DMS153 treated with DMSO at 0.1 percent for 48 hours (cell line): ENCODE measurements around the gene LRRC47.

Experiments used
- DNase-seq: peaks from one replicate; lab custom pipeline; 2025; ENCODE audit not compliant: unreplicated experiment; lab: John Stamatoyannopoulos, UW

LRRC47 gene

DNA sequence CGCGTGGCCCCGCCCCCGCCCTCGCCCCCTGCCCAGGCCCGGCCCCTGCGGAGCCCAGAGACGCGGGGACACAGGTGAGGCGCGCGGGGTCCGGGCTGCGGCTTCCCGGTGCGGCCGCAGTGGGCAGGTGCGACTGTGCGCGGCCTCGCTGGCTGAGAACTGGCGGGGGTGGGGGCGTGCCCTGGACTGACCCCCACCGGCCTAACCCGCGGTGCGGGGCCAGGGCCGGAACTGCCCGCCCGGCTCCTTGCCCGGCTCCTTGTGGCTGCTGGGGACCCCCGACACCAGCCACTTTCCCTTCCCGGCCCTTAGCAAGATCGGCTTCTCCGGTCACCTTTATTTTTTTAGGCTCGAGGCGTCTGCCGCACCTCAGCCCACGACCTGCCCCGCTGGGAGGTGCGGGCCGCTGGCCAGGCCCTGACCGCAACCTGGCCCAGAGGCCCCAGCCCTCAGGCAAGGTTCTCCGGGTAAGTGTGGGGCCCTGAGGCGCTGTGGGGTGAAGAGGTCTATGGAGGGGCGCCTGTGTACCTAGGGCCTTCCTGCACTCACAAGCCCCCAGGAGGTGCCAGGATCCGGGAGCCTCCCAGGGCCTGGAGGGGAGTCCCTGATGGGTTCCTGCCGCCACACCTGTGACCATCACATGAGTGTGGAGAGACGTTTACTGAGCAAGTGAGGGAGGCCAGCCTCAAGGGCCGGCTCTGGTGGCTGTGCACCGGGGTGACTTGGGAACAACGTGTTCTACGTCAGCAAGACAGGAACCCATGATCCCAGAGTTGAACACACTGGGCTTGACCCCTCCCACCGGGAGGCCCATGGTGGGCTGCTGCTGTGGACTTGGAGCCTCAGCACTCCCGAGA is 23.4 kb downstream of the LRRC47 start, which contains the start of gene SMIM1:
Gene SMIM1, plus strand, starts transcription at position 35 of the 857 bp plus-strand sequence. CDS start 2,625 bp downstream, outside the sequence.
- no peak for DNase-seq

GRCh38 chr1:3772027-3772714 is 24.1 kb downstream of the LRRC47 start:
- peak; percentile 26 for DNase-seq

- no peak for DNase-seq
These were observed 24.9 kb downstream of the LRRC47 start for GRCh38 chr1:3771108-3772026.

GRCh38 chr1:3770047-3770765 is 26.1 kb downstream of the LRRC47 start:
- DNase-seq = no peak

DNA sequence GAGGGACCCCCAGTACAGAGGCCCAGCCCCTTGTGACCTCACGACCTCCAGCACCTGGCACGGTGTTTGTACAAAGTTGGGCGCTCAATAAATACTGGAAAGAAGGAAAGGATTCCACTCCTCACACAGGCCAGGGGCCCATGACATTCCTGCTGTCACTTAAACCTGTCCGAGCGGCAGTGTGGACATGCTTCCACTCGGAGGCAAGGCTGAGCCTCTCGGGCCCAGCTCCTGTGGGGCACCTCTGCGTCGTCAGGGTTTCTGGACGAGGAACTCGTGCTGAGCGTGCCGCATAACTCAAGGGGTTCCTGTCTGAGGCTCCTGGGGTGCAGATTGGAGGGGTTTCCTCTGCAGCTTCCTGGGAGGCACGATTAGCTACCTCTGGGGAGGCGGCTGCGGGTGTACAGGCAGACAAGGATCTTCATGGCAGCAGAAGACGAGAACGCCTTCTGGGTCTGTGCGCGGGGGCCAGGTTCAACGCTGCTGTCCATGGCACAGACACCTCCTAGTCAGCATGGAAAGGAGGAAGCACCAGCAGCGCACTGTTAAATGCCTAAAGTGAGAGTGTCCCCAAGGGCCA is 27.4 kb downstream of the LRRC47 start:
- DNase-seq = no peak

GRCh38 chr1:3767328-3767925 is 28.9 kb downstream of the LRRC47 start:
- DNase-seq = no peak

- no peak for DNase-seq
These were observed 32.8 kb downstream of the LRRC47 start for GRCh38 chr1:3763351-3764125.

DNA sequence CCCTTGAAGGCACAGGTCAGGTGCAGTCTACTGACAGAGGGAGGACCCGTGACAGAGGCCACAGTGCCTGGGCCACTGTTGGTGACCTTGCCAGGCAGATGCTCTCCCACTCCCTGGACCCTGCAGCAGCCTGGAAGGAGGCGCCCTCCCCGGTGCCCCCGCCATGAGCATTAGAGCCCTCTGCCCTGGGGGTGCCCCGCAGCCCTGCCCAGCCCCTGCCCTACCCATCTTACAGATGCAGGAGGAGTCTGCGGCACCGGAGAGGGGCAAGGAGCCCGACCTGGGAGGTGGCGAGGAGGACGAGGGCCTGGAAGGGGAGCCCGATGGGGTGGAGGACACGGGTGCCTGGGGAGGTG is 33.4 kb downstream of the LRRC47 start:
- no peak for DNase-seq

DNA sequence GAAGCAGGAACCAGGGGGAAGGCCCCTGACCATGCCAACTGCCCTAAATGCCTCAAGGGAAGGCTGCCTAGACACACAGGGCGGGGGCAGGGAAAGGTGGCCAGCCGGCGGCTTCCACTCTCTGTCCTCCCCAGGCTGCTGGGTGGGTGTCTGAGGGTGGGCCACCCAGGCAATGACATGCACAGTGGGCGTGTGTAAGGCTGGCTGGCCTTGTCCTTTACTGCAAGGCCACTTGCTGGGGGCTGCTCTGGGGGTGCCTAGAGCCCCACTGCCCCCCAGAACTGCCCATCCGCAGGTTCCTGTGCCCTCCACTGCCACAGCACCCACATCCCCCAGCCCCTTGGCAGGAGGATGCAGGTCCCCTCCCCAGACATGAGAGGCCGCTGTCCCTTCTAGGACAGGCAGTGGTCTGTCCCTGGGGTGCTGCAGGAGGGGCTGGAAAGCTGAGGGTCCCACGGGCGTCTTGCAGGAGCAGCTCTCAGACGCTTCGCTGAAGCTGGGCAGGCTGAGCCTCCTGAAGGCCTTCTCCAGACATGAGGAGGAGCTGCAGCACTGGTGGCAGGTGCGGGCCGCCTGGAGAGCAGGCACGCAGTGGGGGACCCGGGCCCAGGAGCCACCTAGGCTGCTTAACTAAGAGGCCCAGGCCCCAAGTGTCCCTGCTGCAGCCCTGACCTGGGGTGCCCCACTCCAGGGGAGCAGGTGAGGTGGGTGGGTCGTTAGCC is 34.0 kb downstream of the LRRC47 start:
- DNase-seq = no peak

DNA sequence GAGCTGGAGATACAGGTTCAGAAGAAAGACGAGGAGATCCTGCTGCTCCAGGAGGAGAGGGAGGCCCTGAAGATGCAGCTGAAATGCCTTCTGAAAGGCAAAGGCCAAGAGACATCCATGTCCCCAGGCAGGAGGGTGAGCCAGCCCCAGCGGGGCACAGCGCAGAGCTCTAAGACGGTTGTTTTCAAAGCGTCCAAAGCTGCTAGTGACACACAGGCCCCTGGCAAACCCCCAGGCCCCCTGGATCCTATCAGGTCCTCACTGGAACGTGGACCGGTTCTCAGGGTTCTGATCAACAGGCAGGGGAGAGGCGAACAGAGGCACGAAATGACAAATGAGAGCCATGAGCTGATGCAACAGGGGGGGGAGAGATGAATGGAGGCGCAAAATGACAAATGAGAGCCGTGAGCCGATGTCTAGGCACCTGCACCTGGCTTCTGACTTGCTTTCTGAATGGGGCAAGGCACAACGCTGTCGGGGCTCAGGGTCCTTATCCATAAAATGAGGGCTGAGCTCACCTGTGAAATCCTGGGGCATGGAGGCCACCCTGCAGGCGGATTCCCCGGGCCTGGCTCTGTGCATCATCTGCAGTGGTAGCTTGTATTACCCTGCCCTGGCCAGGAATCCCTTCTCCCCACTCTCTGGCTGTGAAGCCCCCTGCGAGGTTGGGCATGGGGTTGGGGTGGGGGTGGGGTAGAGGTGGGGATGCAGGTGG is 34.8 kb downstream of the LRRC47 start:
- no peak for DNase-seq

DNA sequence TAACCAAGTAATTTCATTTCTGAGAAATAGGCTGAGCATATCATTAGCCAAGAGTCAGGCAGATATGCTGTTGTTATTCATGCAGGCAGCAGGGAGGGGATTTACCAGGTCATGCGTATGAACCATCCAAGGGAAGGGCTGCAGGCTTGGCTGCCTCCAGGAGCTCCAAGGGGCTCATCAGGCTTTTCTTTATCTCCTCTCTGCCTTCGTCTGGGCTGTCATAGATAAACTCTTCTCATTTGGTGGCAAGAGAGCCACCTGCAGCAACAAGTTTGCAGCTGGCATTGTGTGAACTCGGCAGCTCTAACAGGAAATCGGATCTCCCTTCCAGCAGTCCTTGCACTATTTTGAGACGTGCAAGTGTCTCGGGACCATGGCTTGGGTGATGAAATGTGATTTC is 36.5 kb downstream of the LRRC47 start:
- no peak for DNase-seq

DNA sequence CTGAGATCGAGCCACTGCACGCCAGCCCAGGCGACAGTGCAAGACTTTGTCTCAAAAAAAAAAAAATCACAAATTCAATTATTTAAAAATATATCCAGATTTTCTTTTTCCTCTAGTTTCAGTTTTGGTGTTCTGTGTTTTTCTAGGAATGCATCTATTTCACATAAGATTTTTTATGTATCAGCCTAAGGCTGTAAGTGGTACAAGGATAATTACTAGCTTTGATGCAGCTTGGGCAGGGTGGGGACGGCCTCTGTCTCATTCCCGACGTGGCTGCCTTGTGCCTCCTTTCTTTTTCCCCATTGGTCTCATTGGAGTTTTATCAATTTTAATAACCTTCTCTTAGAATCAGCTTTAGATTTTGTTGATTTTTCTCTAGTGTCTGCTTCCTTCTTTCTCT is 37.1 kb downstream of the LRRC47 start:
- no peak for DNase-seq

- no peak for DNase-seq
These were observed 39.9 kb downstream of the LRRC47 start for GRCh38 chr1:3756394-3756793.

DNA sequence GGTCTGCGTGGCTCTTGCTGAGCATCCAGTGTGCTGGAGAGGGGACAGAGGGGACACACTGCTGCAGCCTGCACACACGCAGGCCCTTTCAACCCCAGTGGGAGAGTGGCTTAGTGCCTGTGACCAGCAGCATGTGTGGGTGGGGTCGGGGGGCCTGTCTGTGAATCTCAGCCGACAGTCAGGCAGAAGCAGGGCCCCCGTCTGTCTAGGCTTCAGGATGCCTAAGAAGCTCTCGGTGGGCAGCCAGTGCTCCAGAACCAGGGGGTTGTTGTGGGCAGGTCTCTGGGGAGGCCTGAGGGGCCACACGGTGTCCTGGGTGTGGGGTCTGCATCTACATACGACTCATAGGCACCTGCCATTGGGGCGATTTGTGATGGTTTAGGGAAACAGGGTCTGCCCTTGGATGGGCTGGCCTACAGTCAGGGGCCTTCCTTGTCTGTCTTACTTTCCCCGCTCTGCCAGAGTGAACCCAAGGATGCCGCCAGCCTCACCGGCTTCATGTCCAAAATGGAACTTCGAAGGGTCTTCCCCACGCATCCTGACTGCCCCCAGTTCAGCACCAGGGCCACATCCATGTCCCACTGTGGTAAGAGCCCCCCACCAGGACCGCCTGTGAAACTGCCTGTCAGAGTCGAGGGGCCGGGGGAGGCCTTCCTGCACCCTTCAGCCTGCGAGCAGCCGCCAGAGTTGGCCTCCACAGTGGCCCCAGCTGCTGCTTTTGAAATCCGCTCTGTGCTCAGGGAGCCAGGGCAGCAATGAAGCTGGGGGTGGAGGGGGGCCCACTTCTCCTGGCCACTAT is 42.4 kb downstream of the LRRC47 start:
- DNase-seq = no peak

- no peak for DNase-seq
These were observed 43.8 kb downstream of the LRRC47 start, which contains the start of gene CCDC27 for GRCh38 chr1:3752400-3752945. Gene CCDC27 (plus strand): TSS chr1:3752450. CDS start chr1:3752482, 32 bp downstream.

DNA sequence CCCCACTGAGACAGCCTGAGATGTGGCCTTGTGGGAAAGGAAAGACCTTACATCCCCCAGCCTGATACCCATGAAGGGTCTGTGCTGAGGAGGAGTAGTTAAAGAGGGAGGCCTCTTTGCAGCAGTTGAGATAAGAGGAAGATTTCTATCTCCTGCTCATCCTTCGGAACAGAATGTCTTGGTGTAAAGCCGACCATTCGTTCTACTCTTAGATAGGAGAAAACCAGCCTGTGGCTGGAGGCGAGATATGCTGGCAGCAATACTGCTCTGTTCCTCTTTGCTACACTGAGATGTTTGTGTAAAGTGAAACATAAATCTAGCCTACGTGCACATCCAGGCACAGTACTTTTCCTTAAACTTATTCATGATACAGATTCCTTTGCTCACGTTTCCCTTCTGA is 45.6 kb downstream of the LRRC47 start:
- no peak for DNase-seq

DNA sequence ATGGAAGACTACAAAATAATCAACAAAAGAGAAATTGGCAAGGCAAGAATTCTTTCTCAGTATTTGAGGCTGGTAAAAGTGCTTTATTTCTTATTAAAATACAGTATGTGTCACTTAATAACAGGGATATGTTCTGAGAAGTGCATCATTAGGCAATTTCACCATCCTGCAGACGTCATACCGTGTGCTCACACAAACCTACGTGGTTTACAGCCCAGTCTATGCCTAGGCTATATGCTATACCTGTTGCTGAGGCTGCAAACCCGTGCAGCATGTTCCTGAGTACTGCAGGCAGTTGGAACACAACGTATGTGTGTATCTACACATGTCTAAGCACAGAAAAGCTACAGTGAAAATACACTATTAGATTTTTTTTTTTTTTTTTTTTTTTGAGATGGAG is 46.8 kb downstream of the LRRC47 start:
- DNase-seq = no peak
